ENCODE measurements around the gene PFKP. TPM values are rescaled to one million over a fixed set of nuclear protein-coding genes. Genes with fewer than 3 reads are reported as not detected.

Gene PFKP
- total RNA-seq, 2 donors from 2014 or later, result 76.9 to 106 TPM

GRCh38 chr10:3123571-3124411 lies 56.4 kb downstream of the PFKP start:
- Mint-ChIP-seq H3K27me3 (no peaks in the 10 kb centered on the region), H3K4me3 (no peak overlapping the region), H3K4me1 (no peaks in the 10 kb centered on the region), H3K27ac (no peak overlapping the region), H3K36me3 (ENCODE audit: low read depth) (no peaks in the 10 kb centered on the region)
- H3K9me3 ChIP-seq (ENCODE audit: control insufficient read depth, low read length, poor library complexity, severe bottlenecking), result no peaks in the 10 kb centered on the region
- DNase-seq, result no peak
- ATAC-seq, result no peak

GRCh38 chr10:3124412-3125175 lies 57.2 kb downstream of the PFKP start:
- no peak for DNase-seq
- no peaks in the 10 kb centered on the region for H3K9me3 ChIP-seq (ENCODE audit: control insufficient read depth, low read length, poor library complexity, severe bottlenecking)
- ATAC-seq, result no peak
- no peaks in the 10 kb centered on the region for H3K36me3 Mint-ChIP-seq (ENCODE audit: low read depth)
- H3K4me3 Mint-ChIP-seq, result no peak overlapping the region
- H3K27me3 Mint-ChIP-seq, result no peaks in the 10 kb centered on the region
- H3K4me1 Mint-ChIP-seq, result no peaks in the 10 kb centered on the region
- H3K27ac Mint-ChIP-seq, result peak overlapping the region; percentile 72

- H3K4me1 Mint-ChIP-seq, result no peaks in the 10 kb centered on the region
- H3K27ac Mint-ChIP-seq, result peak overlapping the region; percentile 72
- H3K9me3 ChIP-seq (ENCODE audit: control insufficient read depth, low read length, poor library complexity, severe bottlenecking), result no peaks in the 10 kb centered on the region
- no peak for DNase-seq
- no peaks in the 10 kb centered on the region for H3K27me3 Mint-ChIP-seq
- H3K4me3 Mint-ChIP-seq, result no peak overlapping the region
- ATAC-seq, result no peak
- H3K36me3 Mint-ChIP-seq (ENCODE audit: low read depth), result no peaks in the 10 kb centered on the region
Measured at GRCh38 chr10:3125527-3126170, 58.3 kb downstream of the PFKP start.

GRCh38 chr10:3126249-3126648 lies 58.9 kb downstream of the PFKP start:
- Mint-ChIP-seq H3K27ac (no peak overlapping the region), H3K4me1 (no peaks in the 10 kb centered on the region), H3K27me3 (no peaks in the 10 kb centered on the region), H3K36me3 (ENCODE audit: low read depth) (no peaks in the 10 kb centered on the region), H3K4me3 (no peak overlapping the region)
- no peaks in the 10 kb centered on the region for H3K9me3 ChIP-seq (ENCODE audit: control insufficient read depth, low read length, poor library complexity, severe bottlenecking)
- no peak for ATAC-seq
- DNase-seq, result no peak

- H3K27ac Mint-ChIP-seq, result no peak overlapping the region
- H3K4me3 Mint-ChIP-seq, result no peak overlapping the region
- no peaks in the 10 kb centered on the region for H3K36me3 Mint-ChIP-seq (ENCODE audit: low read depth)
- DNase-seq (no peak), ATAC-seq (no peak)
- H3K9me3 ChIP-seq (ENCODE audit: control insufficient read depth, low read length, poor library complexity, severe bottlenecking), result no peaks in the 10 kb centered on the region
- H3K27me3 Mint-ChIP-seq, result no peaks in the 10 kb centered on the region
- no peaks in the 10 kb centered on the region for H3K4me1 Mint-ChIP-seq
Measured at GRCh38 chr10:3126741-3127346, 59.5 kb downstream of the PFKP start.

- H3K4me3 Mint-ChIP-seq, result no peak overlapping the region
- no peaks in the 10 kb centered on the region for H3K9me3 ChIP-seq (ENCODE audit: control insufficient read depth, low read length, poor library complexity, severe bottlenecking)
- H3K4me1 Mint-ChIP-seq, result no peaks in the 10 kb centered on the region
- DNase-seq, result no peak
- no peak for ATAC-seq
- H3K27me3 Mint-ChIP-seq, result no peaks in the 10 kb centered on the region
- H3K36me3 Mint-ChIP-seq (ENCODE audit: low read depth), result no peaks in the 10 kb centered on the region
- no peak overlapping the region for H3K27ac Mint-ChIP-seq
Measured at GRCh38 chr10:3127921-3128320, 60.6 kb downstream of the PFKP start.

- Mint-ChIP-seq H3K36me3 (ENCODE audit: low read depth) (no peaks in the 10 kb centered on the region), H3K4me1 (no peaks in the 10 kb centered on the region), H3K27ac (no peak overlapping the region), H3K4me3 (no peak overlapping the region), H3K27me3 (no peaks in the 10 kb centered on the region)
- H3K9me3 ChIP-seq (ENCODE audit: control insufficient read depth, low read length, poor library complexity, severe bottlenecking), result no peaks in the 10 kb centered on the region
- ATAC-seq (no peak), DNase-seq (no peak)
Measured at GRCh38 chr10:3128379-3129130, 61.2 kb downstream of the PFKP start.

- H3K4me1 Mint-ChIP-seq, result no peaks in the 10 kb centered on the region
Measured at GRCh38 chr10:3129581-3130340, 62.4 kb downstream of the PFKP start.

GRCh38 chr10:3131098-3131497 lies 63.8 kb downstream of the PFKP start:
- ATAC-seq (no peak), DNase-seq (no peak)
- no peaks in the 10 kb centered on the region for H3K9me3 ChIP-seq (ENCODE audit: control insufficient read depth, low read length, poor library complexity, severe bottlenecking)
- Mint-ChIP-seq H3K36me3 (ENCODE audit: low read depth) (no peaks in the 10 kb centered on the region), H3K27ac (no peak overlapping the region), H3K4me3 (no peak overlapping the region), H3K27me3 (no peaks in the 10 kb centered on the region), H3K4me1 (no peaks in the 10 kb centered on the region)

More at GRCh38 chr10:3129581-3130340, 62.4 kb downstream of the PFKP start:
- H3K4me3 Mint-ChIP-seq, result no peak overlapping the region
- no peaks in the 10 kb centered on the region for H3K36me3 Mint-ChIP-seq (ENCODE audit: low read depth)
- ATAC-seq (no peak), DNase-seq (no peak)
- no peak overlapping the region for H3K27ac Mint-ChIP-seq
- no peaks in the 10 kb centered on the region for H3K27me3 Mint-ChIP-seq
- H3K9me3 ChIP-seq (ENCODE audit: control insufficient read depth, low read length, poor library complexity, severe bottlenecking), result no peaks in the 10 kb centered on the region

GRCh38 chr10:3132036-3133025 lies 65.0 kb downstream of the PFKP start:
- no peaks in the 10 kb centered on the region for H3K27me3 Mint-ChIP-seq
- no peaks in the 10 kb centered on the region for H3K9me3 ChIP-seq (ENCODE audit: control insufficient read depth, low read length, poor library complexity, severe bottlenecking)
- peak overlapping the region; percentile 45 for H3K27ac Mint-ChIP-seq
- ATAC-seq, result no peak
- H3K36me3 Mint-ChIP-seq (ENCODE audit: low read depth), result no peaks in the 10 kb centered on the region
- no peak overlapping the region for H3K4me3 Mint-ChIP-seq
- DNase-seq, result no peak
- no peaks in the 10 kb centered on the region for H3K4me1 Mint-ChIP-seq

- Mint-ChIP-seq H3K27me3 (no peaks in the 10 kb centered on the region), H3K27ac (peak overlapping the region; percentile 32), H3K36me3 (ENCODE audit: low read depth) (peaks cover under 1% of the 10 kb centered on the region), H3K4me3 (no peak overlapping the region), H3K4me1 (no peaks in the 10 kb centered on the region)
- no peaks in the 10 kb centered on the region for H3K9me3 ChIP-seq (ENCODE audit: control insufficient read depth, low read length, poor library complexity, severe bottlenecking)
- DNase-seq, result no peak
- no peak for ATAC-seq
Measured at GRCh38 chr10:3133948-3134347, 66.6 kb downstream of the PFKP start.
